GM23338 (cell line): Measurements from ENCODE around the gene TNFRSF11A. TPM values are rescaled to one million over a fixed set of nuclear protein-coding genes. Genes with fewer than 3 reads are reported as not detected.
A peak's percentile ranks its signal among the peaks of the same experiment; 100 is the strongest.

Source experiments
- ATAC-seq: fragments of 200-7000 bp; cut with Tn5 transposase; 3 replicates; pipeline ENCODE4 v1.9.1; 2020
- DNase-seq: peaks from one replicate; pipeline ENCODE4 v3.0.0-alpha.2; 2015; ENCODE audit warnings: low spot score
- H2AFZ ChIP-seq: fragments of 200-600 bp; sonication (generic); 2 replicates; pipeline ENCODE4 v1.8.0; 2016; ENCODE audit warnings: antibody characterized with exemption, mild to moderate bottlenecking, moderate library complexity
- H3F3A ChIP-seq: fragments of 200-600 bp; sonication (generic); replicated peaks from 2 replicates; pipeline ENCODE4 v1.8.0; 2017; ENCODE audit warnings: antibody characterized with exemption, mixed run types, low read depth
- H3K27ac ChIP-seq: fragments of 200-600 bp; sonication (generic); 2 replicates; pipeline ENCODE4 v1.6.1; 2016; ENCODE audit warnings: low read depth
- H3K27me3 ChIP-seq: fragments of 200-600 bp; sonication (generic); 2 replicates; pipeline ENCODE4 v1.8.0; 2016; ENCODE audit warnings: mild to moderate bottlenecking, mixed run types, moderate library complexity; ENCODE audit not compliant: insufficient read depth
- H3K36me3 ChIP-seq: fragments of 200-600 bp; sonication (generic); 2 replicates; pipeline ENCODE4 v1.8.0; 2016; ENCODE audit warnings: mild to moderate bottlenecking; ENCODE audit not compliant: insufficient read depth
- H3K4me1 ChIP-seq: fragments of 200-600 bp; sonication (generic); 2 replicates; pipeline ENCODE4 v1.8.0; 2016; ENCODE audit warnings: mild to moderate bottlenecking, moderate library complexity; ENCODE audit not compliant: insufficient read depth
- H3K4me2 ChIP-seq: fragments of 200-600 bp; sonication (generic); 2 replicates; pipeline ENCODE4 v1.7.1; 2017; ENCODE audit warnings: mixed run types
- H3K4me3 ChIP-seq: fragments of 200-600 bp; sonication (generic); 2 replicates; pipeline ENCODE4 v1.6.1; 2016; ENCODE audit warnings: mixed run types
- H3K79me2 ChIP-seq: fragments of 200-600 bp; sonication (generic); replicated peaks from 2 replicates; pipeline ENCODE4 v1.8.0; 2017; ENCODE audit warnings: mild to moderate bottlenecking; ENCODE audit not compliant: insufficient read depth
- H3K9me2 ChIP-seq: fragments of 200-600 bp; sonication (generic); 2 replicates; pipeline ENCODE4 v1.8.0; 2017; ENCODE audit not compliant: insufficient read depth
- H4K20me1 ChIP-seq: fragments of 200-600 bp; sonication (generic); replicated peaks from 2 replicates; pipeline ENCODE4 v1.8.0; 2017; ENCODE audit warnings: mild to moderate bottlenecking; ENCODE audit not compliant: insufficient read depth
- H3K27ac Mint-ChIP-seq: 2 replicates; pipeline ENCODE4 v1.8.0; 2020; ENCODE audit warnings: inconsistent platforms, mild to moderate bottlenecking, moderate library complexity, mixed read lengths
- H3K27me3 Mint-ChIP-seq: 3 replicates; pipeline ENCODE4 v1.8.0; 2022; ENCODE audit warnings: low read depth, mild to moderate bottlenecking, moderate library complexity, mixed read lengths, inconsistent platforms; ENCODE audit not compliant: insufficient read depth, poor library complexity
- H3K36me3 Mint-ChIP-seq: 3 replicates; pipeline ENCODE4 v1.8.0; 2021; ENCODE audit warnings: low read depth, mild to moderate bottlenecking, inconsistent platforms, moderate library complexity, mixed read lengths
- H3K4me1 Mint-ChIP-seq: 3 replicates; pipeline ENCODE4 v1.8.0; 2020; ENCODE audit warnings: mild to moderate bottlenecking, inconsistent platforms, mixed read lengths
- H3K4me3 Mint-ChIP-seq: 3 replicates; pipeline ENCODE4 v1.8.0; 2021; ENCODE audit warnings: moderate library complexity, mild to moderate bottlenecking, inconsistent platforms, mixed read lengths
- H3K9me3 Mint-ChIP-seq: 3 replicates; pipeline ENCODE4 v1.8.0; 2020; ENCODE audit warnings: moderate library complexity, mild to moderate bottlenecking, inconsistent platforms, mixed read lengths
- CREB1 ChIP-seq: fragments of 250-450 bp; sonication (Bioruptor Pico); IDR thresholded peaks from 2 replicates; pipeline ENCODE4 v1.5.0; 2020; ENCODE audit warnings: low read depth, mild to moderate bottlenecking, moderate library complexity
- ETS1 ChIP-seq: IDR thresholded peaks from 2 replicates; pipeline ENCODE4 v1.6.1; 2016; ENCODE audit warnings: antibody characterized with exemption
- EZH2 ChIP-seq: fragments of 200-600 bp; sonication (generic); IDR thresholded peaks from one replicate; pipeline ENCODE4 v1.8.0; 2017; ENCODE audit warnings: antibody characterized with exemption, mild to moderate bottlenecking, low read depth; ENCODE audit not compliant: unreplicated experiment
- EZH2phosphoT487 ChIP-seq: fragments of 200-600 bp; sonication (generic); IDR thresholded peaks from one replicate; pipeline ENCODE4 v1.8.1; 2018; ENCODE audit warnings: antibody characterized with exemption; ENCODE audit not compliant: unreplicated experiment
- JUNB ChIP-seq: IDR thresholded peaks from one replicate; pipeline ENCODE4 v1.6.1; 2016; ENCODE audit warnings: antibody characterized with exemption; ENCODE audit not compliant: unreplicated experiment
- NANOG ChIP-seq: IDR thresholded peaks from 2 replicates; pipeline ENCODE4 v1.6.1; 2016; ENCODE audit warnings: antibody characterized with exemption, borderline replicate concordance
- POLR2AphosphoS5 ChIP-seq: IDR thresholded peaks from 2 replicates; pipeline ENCODE4 v1.6.1; 2016; ENCODE audit warnings: antibody characterized with exemption, low read depth
- REST ChIP-seq: IDR thresholded peaks from one replicate; pipeline ENCODE4 v1.6.1; 2018; ENCODE audit warnings: antibody characterized with exemption; ENCODE audit not compliant: unreplicated experiment
- STAT1 ChIP-seq: IDR thresholded peaks from one replicate; pipeline ENCODE4 v1.6.1; 2016; ENCODE audit warnings: antibody characterized with exemption; ENCODE audit not compliant: unreplicated experiment
- ZNF114 ChIP-seq: fragments of 250-450 bp; sonication (Bioruptor Pico); IDR thresholded peaks from 2 replicates; pipeline ENCODE4 v1.5.0; 2020; ENCODE audit warnings: mild to moderate bottlenecking, moderate library complexity
- ZNF331 ChIP-seq: fragments of 250-450 bp; sonication (Bioruptor Pico); IDR thresholded peaks from 2 replicates; pipeline ENCODE4 v1.5.0; 2020; ENCODE audit warnings: low read depth, mild to moderate bottlenecking, moderate library complexity
- polyA plus RNA-seq: library from polyadenylated mRNA; unstranded; fragments of >200 nt; fragmentation: Nextera tagmentation; extraction: Ambion mirVana; gene quantifications from 2 replicates; pipeline ENCODE4 v1.2.1, GENCODE V29; 2016
- total RNA-seq: library from RNA; depleted of rRNA; stranded (reverse); fragments of >200 nt; shearing (Covaris generic); gene quantifications from 2 replicates; pipeline ENCODE4 v1.2.3, GENCODE V29; 2014
- TF ChIP-seq, protein P1 (sequence below), 2 experiments: fragments of 200-600 bp in 1 of 2; sonication (generic) in 1 of 2; conservative IDR thresholded peaks; 2 replicates each; pipeline versions ENCODE4 v1.5.1 to v1.6.1; 2016 to 2017; ENCODE audit warnings: antibody characterized with exemption in 2 of 2, low read depth in 2 of 2, mild to moderate bottlenecking in 2 of 2, moderate library complexity in 1 of 2
- TF ChIP-seq, protein P2 (sequence below): fragments of 250-450 bp; sonication (Bioruptor Pico); IDR thresholded peaks from 2 replicates; pipeline ENCODE4 v1.5.0; 2020; ENCODE audit warnings: mild to moderate bottlenecking, moderate library complexity

TNFRSF11A gene
- total and polyA plus RNA-seq, 2 experiments from 2014 or later: 3.8 to 7.3 TPM

- Histone ChIP-seq H4K20me1 (no peaks in the 10 kb centered on the region; the same call in 1 of the 2 replicates), H3F3A (no peaks in the 10 kb centered on the region; the same call in none of the 2 replicates), H3K79me2 (peaks cover 18% of the 10 kb centered on the region), H2AFZ (peak overlapping the region; percentile 6; the same call in 1 of the 2 replicates), H3K9me2 (no peaks in the 10 kb centered on the region), H3K4me3 (peak overlapping the region; percentile 29), H3K4me2 (peak overlapping the region; percentile 74), H3K36me3 (no peaks in the 10 kb centered on the region), H3K27me3 (no peaks in the 10 kb centered on the region), H3K4me1 (peaks cover 52% of the 10 kb centered on the region), H3K27ac (peak overlapping the region; percentile 41; the same call in 1 of the 2 replicates)
- Mint-ChIP-seq H3K27ac (peak overlapping the region; percentile 17), H3K4me1 (peaks cover 62% of the 10 kb centered on the region), H3K4me3 (peak overlapping the region; percentile 67), H3K36me3 (no peaks in the 10 kb centered on the region), H3K9me3 (no peaks in the 10 kb centered on the region; the same call in 2 of the 3 replicates), H3K27me3 (peaks cover under 1% of the 10 kb centered on the region)
- DNase-seq (peak; percentile 64), ATAC-seq (peak; percentile 76)
- TF ChIP-seq ZNF114 (CRISPR knock-in tag) (no peak), ZNF331 (CRISPR knock-in tag) (no peak), ETS1 (no peak), EZH2phosphoT487 (no peak), STAT1 (no peak), REST (no peak), EZH2 (no peak), POLR2AphosphoS5 (no peak), NANOG (no peak), CREB1 (CRISPR knock-in tag) (no peak), JUNB (no peak)
- TF ChIP-seq, protein P1, sequence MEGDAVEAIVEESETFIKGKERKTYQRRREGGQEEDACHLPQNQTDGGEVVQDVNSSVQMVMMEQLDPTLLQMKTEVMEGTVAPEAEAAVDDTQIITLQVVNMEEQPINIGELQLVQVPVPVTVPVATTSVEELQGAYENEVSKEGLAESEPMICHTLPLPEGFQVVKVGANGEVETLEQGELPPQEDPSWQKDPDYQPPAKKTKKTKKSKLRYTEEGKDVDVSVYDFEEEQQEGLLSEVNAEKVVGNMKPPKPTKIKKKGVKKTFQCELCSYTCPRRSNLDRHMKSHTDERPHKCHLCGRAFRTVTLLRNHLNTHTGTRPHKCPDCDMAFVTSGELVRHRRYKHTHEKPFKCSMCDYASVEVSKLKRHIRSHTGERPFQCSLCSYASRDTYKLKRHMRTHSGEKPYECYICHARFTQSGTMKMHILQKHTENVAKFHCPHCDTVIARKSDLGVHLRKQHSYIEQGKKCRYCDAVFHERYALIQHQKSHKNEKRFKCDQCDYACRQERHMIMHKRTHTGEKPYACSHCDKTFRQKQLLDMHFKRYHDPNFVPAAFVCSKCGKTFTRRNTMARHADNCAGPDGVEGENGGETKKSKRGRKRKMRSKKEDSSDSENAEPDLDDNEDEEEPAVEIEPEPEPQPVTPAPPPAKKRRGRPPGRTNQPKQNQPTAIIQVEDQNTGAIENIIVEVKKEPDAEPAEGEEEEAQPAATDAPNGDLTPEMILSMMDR (conservative IDR thresholded peaks at IDR 0.05; ENCODE audit: low read depth in 2 of 2): no peak
- TF ChIP-seq, protein P2, sequence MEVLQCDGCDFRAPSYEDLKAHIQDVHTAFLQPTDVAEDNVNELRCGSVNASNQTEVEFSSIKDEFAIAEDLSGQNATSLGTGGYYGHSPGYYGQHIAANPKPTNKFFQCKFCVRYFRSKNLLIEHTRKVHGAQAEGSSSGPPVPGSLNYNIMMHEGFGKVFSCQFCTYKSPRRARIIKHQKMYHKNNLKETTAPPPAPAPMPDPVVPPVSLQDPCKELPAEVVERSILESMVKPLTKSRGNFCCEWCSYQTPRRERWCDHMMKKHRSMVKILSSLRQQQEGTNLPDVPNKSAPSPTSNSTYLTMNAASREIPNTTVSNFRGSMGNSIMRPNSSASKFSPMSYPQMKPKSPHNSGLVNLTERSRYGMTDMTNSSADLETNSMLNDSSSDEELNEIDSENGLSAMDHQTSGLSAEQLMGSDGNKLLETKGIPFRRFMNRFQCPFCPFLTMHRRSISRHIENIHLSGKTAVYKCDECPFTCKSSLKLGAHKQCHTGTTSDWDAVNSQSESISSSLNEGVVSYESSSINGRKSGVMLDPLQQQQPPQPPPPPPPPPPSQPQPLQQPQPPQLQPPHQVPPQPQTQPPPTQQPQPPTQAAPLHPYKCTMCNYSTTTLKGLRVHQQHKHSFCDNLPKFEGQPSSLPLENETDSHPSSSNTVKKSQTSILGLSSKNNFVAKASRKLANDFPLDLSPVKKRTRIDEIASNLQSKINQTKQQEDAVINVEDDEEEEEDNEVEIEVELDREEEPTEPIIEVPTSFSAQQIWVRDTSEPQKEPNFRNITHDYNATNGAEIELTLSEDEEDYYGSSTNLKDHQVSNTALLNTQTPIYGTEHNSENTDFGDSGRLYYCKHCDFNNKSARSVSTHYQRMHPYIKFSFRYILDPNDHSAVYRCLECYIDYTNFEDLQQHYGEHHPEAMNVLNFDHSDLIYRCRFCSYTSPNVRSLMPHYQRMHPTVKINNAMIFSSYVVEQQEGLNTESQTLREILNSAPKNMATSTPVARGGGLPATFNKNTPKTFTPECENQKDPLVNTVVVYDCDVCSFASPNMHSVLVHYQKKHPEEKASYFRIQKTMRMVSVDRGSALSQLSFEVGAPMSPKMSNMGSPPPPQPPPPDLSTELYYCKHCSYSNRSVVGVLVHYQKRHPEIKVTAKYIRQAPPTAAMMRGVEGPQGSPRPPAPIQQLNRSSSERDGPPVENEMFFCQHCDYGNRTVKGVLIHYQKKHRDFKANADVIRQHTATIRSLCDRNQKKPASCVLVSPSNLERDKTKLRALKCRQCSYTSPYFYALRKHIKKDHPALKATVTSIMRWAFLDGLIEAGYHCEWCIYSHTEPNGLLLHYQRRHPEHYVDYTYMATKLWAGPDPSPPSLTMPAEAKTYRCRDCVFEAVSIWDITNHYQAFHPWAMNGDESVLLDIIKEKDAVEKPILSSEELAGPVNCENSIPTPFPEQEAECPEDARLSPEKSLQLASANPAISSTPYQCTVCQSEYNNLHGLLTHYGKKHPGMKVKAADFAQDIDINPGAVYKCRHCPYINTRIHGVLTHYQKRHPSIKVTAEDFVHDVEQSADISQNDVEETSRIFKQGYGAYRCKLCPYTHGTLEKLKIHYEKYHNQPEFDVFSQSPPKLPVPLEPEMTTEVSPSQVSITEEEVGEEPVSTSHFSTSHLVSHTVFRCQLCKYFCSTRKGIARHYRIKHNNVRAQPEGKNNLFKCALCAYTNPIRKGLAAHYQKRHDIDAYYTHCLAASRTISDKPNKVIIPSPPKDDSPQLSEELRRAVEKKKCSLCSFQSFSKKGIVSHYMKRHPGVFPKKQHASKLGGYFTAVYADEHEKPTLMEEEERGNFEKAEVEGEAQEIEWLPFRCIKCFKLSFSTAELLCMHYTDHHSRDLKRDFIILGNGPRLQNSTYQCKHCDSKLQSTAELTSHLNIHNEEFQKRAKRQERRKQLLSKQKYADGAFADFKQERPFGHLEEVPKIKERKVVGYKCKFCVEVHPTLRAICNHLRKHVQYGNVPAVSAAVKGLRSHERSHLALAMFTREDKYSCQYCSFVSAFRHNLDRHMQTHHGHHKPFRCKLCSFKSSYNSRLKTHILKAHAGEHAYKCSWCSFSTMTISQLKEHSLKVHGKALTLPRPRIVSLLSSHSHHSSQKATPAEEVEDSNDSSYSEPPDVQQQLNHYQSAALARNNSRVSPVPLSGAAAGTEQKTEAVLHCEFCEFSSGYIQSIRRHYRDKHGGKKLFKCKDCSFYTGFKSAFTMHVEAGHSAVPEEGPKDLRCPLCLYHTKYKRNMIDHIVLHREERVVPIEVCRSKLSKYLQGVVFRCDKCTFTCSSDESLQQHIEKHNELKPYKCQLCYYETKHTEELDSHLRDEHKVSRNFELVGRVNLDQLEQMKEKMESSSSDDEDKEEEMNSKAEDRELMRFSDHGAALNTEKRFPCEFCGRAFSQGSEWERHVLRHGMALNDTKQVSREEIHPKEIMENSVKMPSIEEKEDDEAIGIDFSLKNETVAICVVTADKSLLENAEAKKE (CRISPR knock-in tag): no peak
These were observed 14.2 kb downstream of the TNFRSF11A start for GRCh38 chr18:62339106-62339988.
